DND-41 (cell line): Measurements from ENCODE around the gene ABLIM1.

Experiments used
- EZH2 ChIP-seq: IDR thresholded peaks from 3 replicates; pipeline ENCODE4 v1.6.1; 2012; ENCODE audit warnings: borderline replicate concordance, low read depth, mild to moderate bottlenecking, moderate library complexity, low read length, inconsistent platforms; ENCODE audit not compliant: severe bottlenecking
- TF ChIP-seq, protein P1 (sequence below): IDR thresholded peaks from 2 replicates; pipeline ENCODE4 v1.5.1; 2012; ENCODE audit warnings: borderline replicate concordance, low read length, moderate library complexity, mild to moderate bottlenecking; ENCODE audit not compliant: poor library complexity, severe bottlenecking; ENCODE audit errors: extremely low read depth

- TF ChIP-seq, protein P1, sequence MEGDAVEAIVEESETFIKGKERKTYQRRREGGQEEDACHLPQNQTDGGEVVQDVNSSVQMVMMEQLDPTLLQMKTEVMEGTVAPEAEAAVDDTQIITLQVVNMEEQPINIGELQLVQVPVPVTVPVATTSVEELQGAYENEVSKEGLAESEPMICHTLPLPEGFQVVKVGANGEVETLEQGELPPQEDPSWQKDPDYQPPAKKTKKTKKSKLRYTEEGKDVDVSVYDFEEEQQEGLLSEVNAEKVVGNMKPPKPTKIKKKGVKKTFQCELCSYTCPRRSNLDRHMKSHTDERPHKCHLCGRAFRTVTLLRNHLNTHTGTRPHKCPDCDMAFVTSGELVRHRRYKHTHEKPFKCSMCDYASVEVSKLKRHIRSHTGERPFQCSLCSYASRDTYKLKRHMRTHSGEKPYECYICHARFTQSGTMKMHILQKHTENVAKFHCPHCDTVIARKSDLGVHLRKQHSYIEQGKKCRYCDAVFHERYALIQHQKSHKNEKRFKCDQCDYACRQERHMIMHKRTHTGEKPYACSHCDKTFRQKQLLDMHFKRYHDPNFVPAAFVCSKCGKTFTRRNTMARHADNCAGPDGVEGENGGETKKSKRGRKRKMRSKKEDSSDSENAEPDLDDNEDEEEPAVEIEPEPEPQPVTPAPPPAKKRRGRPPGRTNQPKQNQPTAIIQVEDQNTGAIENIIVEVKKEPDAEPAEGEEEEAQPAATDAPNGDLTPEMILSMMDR: no peak
- no peak for TF ChIP-seq EZH2
Observed at GRCh38 chr10:114396464-114396863, 261.6 kb downstream of the ABLIM1 start.
